Neural progenitor cell (in vitro differentiated cells): ENCODE measurements around the gene BEGAIN.

Experiments used
- CTCF ChIP-seq: fragments of 200-600 bp; sonication (generic); IDR thresholded peaks from 2 replicates; pipeline ENCODE4 v1.5.1; 2017; ENCODE audit warnings: antibody characterized with exemption, mild to moderate bottlenecking
- EZH2 ChIP-seq: fragments of 200-600 bp; sonication (generic); IDR thresholded peaks from 2 replicates; pipeline ENCODE4 v1.6.1; 2017; ENCODE audit warnings: antibody characterized with exemption, mild to moderate bottlenecking, moderate library complexity
- EZH2phosphoT487 ChIP-seq: fragments of 200-600 bp; sonication (generic); IDR thresholded peaks from 2 replicates; pipeline ENCODE4 v1.6.1; 2017; ENCODE audit warnings: antibody characterized with exemption

GRCh38 chr14:100576091-100577085, 10.8 kb downstream of the BEGAIN start:
- no peak for TF ChIP-seq CTCF
- no peak for TF ChIP-seq EZH2
- TF ChIP-seq EZH2phosphoT487: no peak
